Kidney epithelial cell (primary cell): ENCODE results near the gene ALDH2. TPM values are rescaled to one million over a fixed set of nuclear protein-coding genes. Genes with fewer than 3 reads are reported as not detected.
"Not testable (repeated sequence)": the region's sequence is repeated elsewhere in the genome, so short reads cannot be mapped to it uniquely, and the experiment has no call there.

Source experiments
- DNase-seq: peaks from one replicate; pipeline ENCODE4 v3.0.0-alpha.2; 2010; ENCODE audit warnings: low read depth
- H3K27me3 ChIP-seq: 2 replicates; pipeline ENCODE4 v1.6.0; 2011; ENCODE audit warnings: low read length; ENCODE audit not compliant: control insufficient read depth, insufficient read depth
- H3K36me3 ChIP-seq: 2 replicates; pipeline ENCODE4 v1.5.1; 2011; ENCODE audit warnings: low read length; ENCODE audit not compliant: control insufficient read depth, insufficient read depth
- H3K4me3 ChIP-seq: 2 replicates; pipeline ENCODE4 v1.5.1; 2011; ENCODE audit warnings: low read depth, mild to moderate bottlenecking, control low read depth, low read length
- total RNA-seq: library from RNA; depleted of rRNA; stranded (reverse); fragments of >200 nt; gene quantifications from 2 replicates; pipeline ENCODE4 v1.2.3, GENCODE V29; 2015
- TF ChIP-seq, protein P1 (sequence below): IDR thresholded peaks from 2 replicates; pipeline ENCODE4 v1.5.1; 2011; ENCODE audit warnings: mild to moderate bottlenecking, moderate library complexity, low read length, control low read depth, inconsistent platforms; ENCODE audit not compliant: insufficient read depth, poor library complexity, severe bottlenecking

Gene ALDH2
- total RNA-seq, 1 donor from 2014 or later = 23.2 TPM

GRCh38 chr12:111733340-111733915 is 33.3 kb upstream of the ALDH2 start:
- TF ChIP-seq, protein P1, sequence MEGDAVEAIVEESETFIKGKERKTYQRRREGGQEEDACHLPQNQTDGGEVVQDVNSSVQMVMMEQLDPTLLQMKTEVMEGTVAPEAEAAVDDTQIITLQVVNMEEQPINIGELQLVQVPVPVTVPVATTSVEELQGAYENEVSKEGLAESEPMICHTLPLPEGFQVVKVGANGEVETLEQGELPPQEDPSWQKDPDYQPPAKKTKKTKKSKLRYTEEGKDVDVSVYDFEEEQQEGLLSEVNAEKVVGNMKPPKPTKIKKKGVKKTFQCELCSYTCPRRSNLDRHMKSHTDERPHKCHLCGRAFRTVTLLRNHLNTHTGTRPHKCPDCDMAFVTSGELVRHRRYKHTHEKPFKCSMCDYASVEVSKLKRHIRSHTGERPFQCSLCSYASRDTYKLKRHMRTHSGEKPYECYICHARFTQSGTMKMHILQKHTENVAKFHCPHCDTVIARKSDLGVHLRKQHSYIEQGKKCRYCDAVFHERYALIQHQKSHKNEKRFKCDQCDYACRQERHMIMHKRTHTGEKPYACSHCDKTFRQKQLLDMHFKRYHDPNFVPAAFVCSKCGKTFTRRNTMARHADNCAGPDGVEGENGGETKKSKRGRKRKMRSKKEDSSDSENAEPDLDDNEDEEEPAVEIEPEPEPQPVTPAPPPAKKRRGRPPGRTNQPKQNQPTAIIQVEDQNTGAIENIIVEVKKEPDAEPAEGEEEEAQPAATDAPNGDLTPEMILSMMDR = no peak
- DNase-seq = no peak
- H3K36me3 ChIP-seq = no peaks in the 10 kb centered on the region

DNA sequence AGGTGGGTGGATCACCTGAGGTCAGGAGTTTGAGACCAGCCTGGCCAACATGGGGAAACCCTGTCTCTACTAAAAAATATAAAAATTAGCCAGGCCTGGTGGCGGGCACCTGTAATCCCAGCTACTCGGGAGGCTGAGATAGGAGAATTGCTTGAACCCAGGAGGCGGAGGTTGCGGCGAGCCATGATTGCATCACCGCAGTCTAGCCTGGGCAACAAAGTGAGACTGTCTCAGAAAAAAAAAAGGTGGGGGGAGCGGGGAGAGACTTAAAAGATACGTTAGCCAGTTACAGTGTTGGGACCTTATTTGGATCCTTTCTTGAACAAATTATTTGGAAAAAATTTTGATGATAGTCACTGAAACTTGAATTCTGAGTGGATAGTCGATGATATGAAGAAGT is 27.2 kb upstream of the ALDH2 start:
- H3K4me3 ChIP-seq, H3K36me3 ChIP-seq, H3K27me3 ChIP-seq, DNase-seq: not testable (repeated sequence)

More at GRCh38 chr12:111733340-111733915, 33.3 kb upstream of the ALDH2 start:
- no peaks in the 10 kb centered on the region for H3K27me3 ChIP-seq
- no peak overlapping the region for H3K4me3 ChIP-seq

GRCh38 chr12:111741235-111741812 is 25.4 kb upstream of the ALDH2 start:
- H3K27me3 ChIP-seq = no peaks in the 10 kb centered on the region
- no peak overlapping the region for H3K4me3 ChIP-seq
- no peak for DNase-seq
- TF ChIP-seq, protein P1 = no peak
- no peaks in the 10 kb centered on the region for H3K36me3 ChIP-seq

GRCh38 chr12:111745211-111745610 is 21.5 kb upstream of the ALDH2 start:
- no peak for DNase-seq
- Histone ChIP-seq H3K4me3 (no peak overlapping the region), H3K27me3 (no peaks in the 10 kb centered on the region), H3K36me3 (no peaks in the 10 kb centered on the region)
- TF ChIP-seq, protein P1 = no peak

DNA sequence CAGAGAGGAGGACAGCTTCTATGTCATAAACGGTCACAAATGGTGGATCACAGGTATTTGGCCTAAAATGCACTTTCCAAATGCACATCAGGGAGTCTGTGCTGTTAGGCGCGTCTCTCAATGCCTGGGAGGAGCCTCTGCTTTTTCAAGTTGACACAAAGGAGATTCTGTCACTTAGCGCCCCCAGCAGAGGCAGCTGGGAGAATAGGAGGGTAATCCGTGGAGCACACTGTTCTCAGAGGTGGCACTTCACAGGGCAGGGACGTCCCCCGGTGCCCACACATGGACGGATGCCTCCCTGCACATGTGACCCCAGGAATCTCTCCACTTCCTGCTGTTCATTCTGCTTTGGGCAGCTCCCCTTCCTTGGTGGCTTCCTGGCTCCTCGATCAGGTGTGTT is 19.4 kb upstream of the ALDH2 start:
- no peak for DNase-seq
- Histone ChIP-seq H3K36me3 (no peaks in the 10 kb centered on the region), H3K27me3 (no peaks in the 10 kb centered on the region), H3K4me3 (no peak overlapping the region)
- TF ChIP-seq, protein P1 = no peak

DNA sequence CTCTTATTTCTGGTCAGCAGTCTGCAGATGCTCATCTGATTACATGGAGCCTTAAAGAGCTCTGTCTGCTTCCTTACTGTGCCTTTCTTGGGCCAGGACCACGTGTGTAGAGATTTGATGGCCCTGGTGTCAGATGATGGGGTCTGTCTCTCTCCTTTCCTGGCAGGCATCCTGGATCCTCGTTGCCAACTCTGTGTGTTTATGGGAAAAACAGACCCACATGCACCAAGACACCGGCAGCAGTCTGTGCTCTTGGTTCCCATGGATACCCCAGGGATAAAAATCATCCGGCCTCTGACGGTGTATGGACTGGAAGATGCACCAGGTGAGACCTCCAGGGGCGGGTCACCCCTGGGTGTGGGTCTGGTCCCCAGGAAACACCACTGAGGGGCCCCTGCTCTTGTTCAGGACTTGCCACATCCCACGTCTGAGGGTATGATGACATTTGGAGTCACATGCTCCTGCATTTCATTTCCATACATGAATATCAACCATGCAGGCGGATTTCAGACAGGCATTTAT is 18.5 kb upstream of the ALDH2 start:
- H3K27me3 ChIP-seq = no peaks in the 10 kb centered on the region
- no peaks in the 10 kb centered on the region for H3K36me3 ChIP-seq
- TF ChIP-seq, protein P1 = no peak
- no peak overlapping the region for H3K4me3 ChIP-seq
- DNase-seq = no peak
